DND-41 (cell line): ENCODE data around the gene PTOV1.

Experiments
- EZH2 ChIP-seq: IDR thresholded peaks from 3 replicates; pipeline ENCODE4 v1.6.1; 2012; ENCODE audit warnings: borderline replicate concordance, low read depth, mild to moderate bottlenecking, moderate library complexity, low read length, inconsistent platforms; ENCODE audit not compliant: severe bottlenecking
- TF ChIP-seq, protein P1 (sequence below): IDR thresholded peaks from 2 replicates; pipeline ENCODE4 v1.5.1; 2012; ENCODE audit warnings: borderline replicate concordance, low read length, moderate library complexity, mild to moderate bottlenecking; ENCODE audit not compliant: poor library complexity, severe bottlenecking; ENCODE audit errors: extremely low read depth

DNA sequence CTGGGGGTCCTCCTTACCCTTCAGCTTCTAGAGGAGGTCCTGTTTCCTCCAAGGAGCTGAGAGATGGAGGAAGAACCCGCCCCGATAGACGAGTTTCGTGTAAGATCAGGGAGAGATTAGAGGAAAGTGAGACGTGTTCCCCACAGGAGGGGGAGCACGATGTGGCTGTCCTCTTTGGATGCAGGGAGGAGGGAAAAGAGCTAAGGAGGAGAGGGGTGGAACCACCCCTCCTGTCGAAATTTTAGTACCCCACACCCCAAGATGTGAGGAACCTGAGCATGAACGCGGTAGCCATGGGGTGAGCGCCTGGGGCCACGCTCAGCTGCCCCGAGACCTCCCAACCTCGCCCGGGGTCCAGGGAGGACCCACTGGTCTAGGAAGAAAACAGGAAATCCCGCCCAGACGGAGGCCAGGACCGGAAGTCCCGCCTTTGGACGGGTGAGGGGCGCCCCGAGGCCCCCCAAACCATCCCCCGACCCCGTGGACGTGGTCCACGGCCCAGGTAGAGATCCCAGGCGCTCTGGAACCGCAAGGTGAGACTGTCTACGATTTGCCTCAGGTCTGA, 25.0 kb downstream of the PTOV1 start:
- TF ChIP-seq EZH2: no peak
- TF ChIP-seq, protein P1, sequence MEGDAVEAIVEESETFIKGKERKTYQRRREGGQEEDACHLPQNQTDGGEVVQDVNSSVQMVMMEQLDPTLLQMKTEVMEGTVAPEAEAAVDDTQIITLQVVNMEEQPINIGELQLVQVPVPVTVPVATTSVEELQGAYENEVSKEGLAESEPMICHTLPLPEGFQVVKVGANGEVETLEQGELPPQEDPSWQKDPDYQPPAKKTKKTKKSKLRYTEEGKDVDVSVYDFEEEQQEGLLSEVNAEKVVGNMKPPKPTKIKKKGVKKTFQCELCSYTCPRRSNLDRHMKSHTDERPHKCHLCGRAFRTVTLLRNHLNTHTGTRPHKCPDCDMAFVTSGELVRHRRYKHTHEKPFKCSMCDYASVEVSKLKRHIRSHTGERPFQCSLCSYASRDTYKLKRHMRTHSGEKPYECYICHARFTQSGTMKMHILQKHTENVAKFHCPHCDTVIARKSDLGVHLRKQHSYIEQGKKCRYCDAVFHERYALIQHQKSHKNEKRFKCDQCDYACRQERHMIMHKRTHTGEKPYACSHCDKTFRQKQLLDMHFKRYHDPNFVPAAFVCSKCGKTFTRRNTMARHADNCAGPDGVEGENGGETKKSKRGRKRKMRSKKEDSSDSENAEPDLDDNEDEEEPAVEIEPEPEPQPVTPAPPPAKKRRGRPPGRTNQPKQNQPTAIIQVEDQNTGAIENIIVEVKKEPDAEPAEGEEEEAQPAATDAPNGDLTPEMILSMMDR: no peak
